ENCODE data around the gene WASF1. TPM values are rescaled to one million over a fixed set of nuclear protein-coding genes. Genes with fewer than 3 reads are reported as not detected.
"Not testable (repeated sequence)": the region's sequence is repeated elsewhere in the genome, so short reads cannot be mapped to it uniquely, and the experiment has no call there.

WASF1 gene
- total RNA-seq, 1 experiment from 2014 or later, result 14.2 TPM

DNA sequence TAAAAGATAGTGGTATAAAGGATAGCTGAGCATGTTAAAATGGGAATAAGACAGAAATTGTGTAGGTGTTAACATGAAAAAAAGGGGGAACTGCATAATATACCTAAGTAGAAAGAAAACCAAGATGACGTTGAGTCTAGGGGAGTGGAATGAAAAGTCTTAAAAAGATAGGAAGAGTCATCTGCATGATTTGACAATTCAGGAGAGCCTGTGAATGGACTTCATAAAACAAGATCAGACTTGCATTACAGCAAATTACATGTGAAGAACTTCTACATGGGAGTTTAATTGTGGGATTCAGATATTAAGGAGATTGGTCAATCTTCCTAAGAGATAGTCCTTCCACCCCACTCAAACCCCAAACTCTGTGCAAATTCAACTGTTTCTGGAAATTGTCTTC, 85.5 kb downstream of the WASF1 start:
- no peak for DNase-seq (ENCODE audit: low read depth)

DNA sequence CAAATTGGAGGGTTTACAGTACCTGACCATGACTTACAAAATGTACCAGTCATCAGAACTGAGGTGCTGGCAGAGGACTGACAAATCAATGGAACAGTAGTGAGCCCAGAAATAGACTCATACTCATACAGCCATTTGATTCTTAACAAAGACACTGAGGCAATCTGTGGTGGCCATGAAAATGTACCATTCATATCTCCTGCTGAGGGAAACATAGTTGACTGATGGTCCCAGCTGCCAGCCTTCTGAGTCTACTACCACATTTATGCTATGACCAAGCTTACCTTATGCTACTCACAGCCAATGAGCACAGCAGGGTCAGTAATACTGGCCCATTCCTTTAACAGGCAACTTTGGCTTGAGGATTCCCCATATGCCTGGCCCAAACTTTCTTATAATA, 88.6 kb downstream of the WASF1 start:
- DNase-seq (ENCODE audit: low read depth), result no peak

DNA sequence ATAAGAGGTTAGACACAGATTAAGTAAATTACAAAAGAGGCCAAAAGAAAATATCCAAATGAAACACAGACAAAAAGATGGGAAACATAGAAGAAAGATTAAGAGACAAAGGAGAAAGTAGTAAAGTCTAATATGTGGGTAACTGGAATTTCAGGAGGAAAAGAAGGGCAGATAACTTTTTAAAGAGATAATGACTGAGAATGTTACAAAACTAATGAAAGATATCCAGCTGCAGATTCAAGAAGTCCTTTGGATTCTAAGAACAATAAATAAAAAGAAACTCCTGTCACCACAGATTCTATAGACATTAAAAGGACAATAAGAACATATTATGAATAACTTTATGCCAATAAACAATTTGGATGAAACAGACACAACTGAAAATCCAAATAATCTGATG, 90.1 kb downstream of the WASF1 start:
- no peak for DNase-seq (ENCODE audit: low read depth)

DNA sequence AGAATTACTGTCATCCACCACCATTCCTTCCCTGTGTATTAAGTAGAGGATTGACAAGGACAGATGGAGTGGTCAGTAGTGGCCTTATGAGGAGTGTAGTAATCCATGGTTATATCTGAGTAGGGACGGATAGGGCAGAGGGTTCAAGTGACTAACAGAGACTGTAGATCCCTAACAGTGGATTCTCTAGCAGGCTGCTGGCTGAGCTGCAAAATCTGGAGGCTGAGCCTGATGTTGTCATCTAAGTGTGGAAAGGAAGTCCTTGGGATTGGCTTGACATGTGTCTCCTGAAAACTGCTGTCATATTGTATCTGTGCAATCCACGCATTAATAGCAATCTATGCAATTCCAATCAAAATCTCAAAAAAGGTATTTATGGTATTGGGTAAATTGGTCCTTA, 94.2 kb downstream of the WASF1 start:
- no peak for DNase-seq (ENCODE audit: low read depth)

DNA sequence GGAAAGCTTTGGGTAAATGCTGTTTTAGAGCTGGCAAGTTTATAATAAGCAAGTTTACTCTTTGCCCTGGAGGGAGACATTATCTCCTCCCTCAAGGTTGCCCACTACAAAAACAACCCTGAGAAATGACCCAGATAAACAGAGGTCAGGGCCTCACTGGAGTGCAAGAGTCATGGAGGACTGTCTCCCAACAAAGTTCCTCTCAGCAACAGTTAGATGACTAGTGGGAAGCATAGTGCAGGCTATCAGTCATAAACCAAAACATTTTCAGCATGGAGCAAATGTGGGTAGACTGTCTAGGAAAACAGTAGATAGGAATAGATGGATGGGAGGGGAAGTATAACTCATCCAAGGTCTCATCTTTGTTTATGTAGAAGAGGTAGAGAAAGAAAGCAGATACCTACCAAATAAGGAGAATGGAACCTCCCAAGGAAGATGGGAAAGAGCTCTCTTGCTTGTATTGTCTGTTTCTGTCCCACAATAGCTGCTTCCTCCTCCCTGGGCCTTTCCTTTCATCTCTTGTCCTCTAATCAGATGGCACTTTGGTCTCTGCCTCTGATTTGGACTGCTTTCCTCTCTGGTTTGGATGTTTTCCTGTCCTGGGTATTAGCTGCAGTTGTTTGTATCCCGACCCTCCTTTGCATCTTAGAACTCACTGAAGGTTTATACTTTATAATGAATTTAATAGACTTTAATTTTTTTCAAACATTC, 95.4 kb downstream of the WASF1 start:
- no peak for DNase-seq (ENCODE audit: low read depth)

DNA sequence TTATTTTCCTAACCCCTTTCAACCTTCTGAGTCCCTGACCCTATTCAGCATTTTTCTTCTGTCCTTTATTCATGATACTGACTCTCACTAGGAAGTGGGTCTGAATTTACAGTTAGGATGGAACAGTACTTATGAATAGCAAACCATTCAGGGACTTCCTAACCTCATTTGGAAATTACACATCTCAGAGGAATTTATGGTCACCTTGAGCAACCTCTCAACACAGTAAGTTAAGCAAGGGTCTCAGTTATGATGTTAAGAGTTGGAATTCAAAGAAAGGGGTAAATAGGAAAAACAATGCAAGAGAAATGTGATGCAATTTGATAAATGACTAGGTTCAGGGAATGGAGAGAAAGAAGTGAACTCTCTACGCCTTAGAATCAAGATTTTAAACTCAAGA, 104.1 kb downstream of the WASF1 start:
- peak; percentile 69 for DNase-seq (ENCODE audit: low read depth)

DNA sequence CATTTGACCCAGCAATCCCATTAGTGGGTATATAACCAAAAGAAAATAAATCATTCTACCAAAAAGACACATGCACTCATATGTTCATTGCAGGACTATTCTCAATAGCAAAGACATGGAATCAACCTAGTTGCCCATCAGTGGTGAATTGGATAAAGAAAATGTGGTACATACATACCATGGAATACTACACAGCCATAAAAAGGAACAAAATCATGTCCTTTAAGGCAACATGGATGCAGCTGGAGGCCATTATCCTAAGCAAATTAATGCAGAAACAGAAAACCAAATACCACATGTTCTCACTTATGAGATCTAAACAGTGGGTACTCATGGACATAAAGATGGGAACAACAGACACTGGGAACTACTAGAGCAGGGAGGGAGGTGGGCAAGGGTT, 106.0 kb downstream of the WASF1 start:
- not testable (repeated sequence) for DNase-seq (ENCODE audit: low read depth)

DNA sequence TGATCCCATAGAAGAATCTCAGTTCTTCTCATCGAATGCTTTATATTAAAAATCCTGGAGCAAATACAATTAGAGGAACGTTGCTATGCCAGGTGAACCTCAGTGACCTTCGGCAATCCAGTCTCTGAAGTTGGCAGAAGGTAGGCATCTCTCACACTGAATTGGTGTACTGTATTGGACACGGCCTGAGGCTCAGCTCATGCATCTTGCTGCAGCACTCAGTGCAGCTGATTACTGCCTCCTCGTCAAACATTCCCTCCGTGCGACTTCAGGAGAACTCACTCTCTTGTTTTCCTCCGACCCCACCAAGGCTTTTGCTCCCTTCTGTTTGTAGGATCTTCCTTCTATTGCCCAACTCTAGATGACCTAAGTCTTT, 110.9 kb downstream of the WASF1 start:
- DNase-seq (ENCODE audit: low read depth), result no peak

DNA sequence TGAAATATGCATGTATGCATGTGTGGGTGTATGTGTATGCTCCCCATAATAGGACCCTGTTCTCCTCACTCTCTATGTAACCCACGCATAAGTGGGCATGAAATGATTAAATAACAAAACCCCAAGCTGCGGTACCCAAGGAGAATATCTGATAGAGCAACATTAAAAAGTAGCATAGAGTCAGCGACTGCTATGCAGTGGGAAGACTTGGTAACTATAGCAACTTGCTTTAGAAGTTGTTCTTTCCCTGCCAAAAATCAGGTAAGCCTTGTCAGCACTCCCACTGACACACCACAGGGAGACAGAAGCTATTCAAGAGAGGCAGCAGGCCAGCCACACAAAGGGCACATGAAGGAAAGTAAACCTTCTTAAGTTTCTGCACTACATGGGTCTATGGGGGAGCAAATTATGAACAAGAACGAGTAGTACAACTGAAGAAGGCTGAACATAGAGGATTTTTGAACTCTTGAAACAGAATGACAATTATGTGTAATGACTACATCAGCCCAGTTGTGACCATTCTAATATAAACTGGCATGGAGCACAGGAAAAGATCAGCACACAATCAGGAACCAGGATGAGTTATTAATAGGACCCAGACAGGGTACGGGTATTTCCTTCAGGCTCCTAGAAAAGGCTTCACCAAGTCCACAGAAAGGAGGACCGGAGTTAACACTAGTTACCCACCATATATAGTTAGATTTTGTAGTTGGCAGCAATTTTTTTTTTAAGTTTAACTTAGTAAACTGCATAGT, 111.5 kb downstream of the WASF1 start:
- no peak for DNase-seq (ENCODE audit: low read depth)

DNA sequence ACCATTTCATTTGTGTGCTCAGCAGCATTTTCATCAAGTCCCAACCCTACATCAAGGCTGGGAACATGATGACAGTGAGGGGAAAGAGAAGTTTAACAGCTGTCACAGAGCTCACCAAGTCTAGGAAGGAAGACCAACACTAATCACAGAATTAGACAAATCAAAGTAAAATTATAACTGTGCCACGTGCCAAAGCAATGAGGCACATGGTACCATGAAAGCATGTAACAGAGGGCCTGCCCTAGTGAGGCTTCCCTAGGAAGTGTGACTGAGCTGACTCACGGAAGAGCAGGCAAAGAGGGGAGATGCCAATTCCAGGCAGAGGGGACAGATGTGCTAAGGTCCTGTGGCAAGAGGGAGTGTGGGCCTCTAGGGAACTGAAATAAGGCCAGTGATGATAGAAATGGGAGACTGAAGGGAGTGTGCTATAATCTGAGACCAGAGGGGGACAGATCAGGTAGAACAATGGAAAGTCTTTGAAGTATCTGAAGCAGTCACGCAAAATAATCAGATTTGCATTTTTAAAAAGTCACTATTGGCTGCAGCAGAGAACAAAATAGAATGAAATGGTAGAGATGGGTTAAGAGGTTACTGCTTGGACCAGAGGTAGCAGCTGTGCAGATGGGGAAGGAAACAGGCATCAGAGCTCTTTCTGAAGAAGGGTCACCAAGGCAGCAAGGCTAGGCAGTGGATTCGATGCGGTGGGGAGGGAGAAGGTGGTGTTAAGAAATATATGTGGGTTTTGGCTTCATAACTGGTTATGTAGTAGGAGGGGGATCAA, 114.5 kb downstream of the WASF1 start:
- no peak for DNase-seq (ENCODE audit: low read depth)

DNA sequence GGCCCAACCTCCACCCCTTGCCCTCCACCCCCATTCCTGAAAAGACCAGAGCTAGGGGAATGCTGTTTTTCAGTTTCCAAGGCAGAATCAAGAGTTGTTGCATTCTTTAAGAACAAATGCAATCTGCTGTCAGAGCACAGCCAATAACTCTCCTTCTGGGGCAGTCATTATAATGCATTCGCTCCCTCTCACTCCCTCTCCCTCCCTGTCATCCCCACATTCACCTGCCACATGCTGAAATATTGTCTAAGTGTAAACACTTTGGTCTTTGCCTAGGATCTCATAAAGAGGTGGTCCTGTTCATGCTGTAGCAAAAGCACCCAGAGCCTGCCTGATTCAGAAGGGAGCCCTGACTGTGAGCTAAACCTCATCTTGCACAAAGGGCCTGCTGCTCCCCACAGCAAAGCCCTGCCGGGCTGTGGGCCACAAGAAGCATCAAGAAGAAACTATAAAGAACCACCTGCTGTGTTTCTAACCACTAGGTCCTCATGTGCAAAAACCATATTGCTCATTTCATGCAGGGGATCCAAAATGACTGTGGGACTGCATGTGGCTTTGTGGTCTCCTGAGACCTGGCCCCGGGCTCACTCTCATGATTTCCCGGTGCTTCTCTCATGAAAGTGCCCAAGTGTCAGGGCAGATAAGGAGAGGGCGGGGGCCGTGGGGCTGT, 115.7 kb downstream of the WASF1 start:
- no peak for DNase-seq (ENCODE audit: low read depth)

DNA sequence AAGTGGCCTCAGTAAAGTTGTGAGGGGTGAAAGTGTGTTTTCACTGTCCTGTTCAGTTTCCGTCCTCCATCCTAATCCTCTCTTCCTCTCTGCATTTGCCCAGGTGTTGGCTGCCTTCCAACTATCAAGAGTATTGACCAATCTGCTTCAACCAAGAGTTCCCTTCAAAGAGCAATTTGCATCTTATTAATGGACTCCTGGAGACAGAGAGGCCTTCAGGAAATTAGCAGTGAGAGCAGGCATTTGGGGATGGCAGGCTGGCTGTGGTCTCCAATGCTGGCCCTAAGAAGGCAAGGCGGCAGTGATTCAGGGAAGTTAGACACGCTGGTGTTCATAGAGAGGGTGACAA, 124.1 kb downstream of the WASF1 start:
- no peak for DNase-seq (ENCODE audit: low read depth)

DNA sequence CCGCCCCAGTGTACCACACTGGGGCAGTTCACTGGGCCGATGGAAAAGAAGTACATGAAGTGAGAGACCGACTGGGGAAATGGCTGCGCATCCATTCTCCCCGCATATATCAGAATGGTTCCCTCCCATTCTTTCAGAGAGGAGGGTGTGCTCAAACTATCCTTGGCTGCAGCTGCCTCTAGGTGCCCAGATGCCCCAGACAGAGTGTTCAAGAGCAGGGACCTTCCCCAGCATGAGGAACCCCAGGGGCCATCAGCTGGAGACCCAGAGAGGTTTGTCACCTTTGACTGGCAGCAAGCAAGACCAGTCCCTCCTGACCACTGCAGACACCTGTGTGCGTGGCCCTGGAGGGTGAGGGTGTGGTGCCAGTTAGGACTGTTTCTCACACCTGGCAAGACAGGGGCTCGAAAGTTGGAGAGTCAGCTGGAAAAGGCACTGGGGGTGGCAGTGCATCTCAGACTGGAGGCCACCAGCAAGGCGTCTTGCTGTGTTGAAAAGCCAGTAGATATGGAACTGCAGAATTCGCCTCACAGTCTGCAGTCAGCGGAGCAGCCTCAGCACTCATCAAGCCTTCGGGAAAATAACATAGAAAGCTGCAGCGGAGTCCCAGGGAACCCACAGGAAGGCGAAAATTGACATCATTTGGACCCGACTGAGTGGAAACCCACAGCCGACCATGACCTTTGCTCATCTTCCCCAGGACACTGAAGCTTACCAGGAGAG, 124.6 kb downstream of the WASF1 start:
- DNase-seq (ENCODE audit: low read depth), result no peak

DNA sequence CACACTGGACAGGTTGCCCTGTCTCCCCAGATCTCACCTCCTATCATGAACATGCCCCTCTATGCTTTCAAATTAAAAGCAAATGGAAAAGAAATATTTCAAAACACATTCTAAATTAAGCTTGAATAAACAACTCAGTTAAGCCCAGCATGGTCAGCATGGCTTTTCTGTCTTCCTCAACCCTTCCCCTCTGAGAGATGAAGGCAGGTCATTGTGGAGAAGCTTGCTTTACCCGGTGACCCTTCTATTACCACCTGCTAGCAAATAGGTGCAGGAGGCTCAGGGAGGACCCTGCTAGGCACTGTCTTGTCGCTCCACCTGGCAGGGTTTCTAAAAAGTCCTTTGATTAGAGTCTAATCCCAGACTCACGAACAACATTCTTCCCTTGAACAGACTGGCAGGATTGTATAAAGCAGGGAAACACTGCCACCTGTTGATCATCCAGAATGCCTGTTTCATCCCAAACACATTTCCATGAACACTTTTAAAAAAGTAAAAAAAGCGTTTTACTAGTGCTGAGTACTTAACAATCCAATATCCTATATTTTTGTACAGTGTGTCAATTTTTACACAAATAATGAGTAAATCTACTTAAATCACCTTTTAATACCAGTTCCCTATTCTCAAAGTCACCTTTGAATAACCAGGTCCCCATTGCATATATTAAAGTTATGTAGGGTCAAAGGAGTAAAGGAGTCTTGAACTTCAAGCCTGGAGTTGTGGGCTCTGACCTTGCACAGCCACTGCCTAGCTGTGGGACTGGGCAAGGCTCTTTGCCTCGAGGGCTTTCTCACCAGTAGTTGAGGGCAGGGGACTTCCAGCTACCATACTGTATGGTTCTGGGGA, 125.9 kb downstream of the WASF1 start:
- no peak for DNase-seq (ENCODE audit: low read depth)

DNA sequence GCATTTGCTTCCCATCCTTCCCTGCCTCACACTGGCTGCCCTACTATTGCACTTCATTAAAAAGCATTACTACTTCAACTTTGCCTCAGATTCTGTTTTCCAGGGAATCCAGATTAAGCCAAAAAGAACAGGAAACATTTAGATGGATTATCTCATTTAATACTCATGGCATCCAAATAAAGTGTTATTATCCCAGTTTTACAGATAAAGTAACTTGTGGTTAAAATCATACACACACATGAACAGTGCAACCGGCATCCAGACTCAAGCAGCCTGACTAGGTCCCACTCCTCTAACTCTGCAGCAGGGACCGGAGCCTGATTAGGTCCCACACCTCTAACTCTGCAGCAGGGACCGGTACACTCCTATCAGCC, 129.0 kb downstream of the WASF1 start:
- DNase-seq (ENCODE audit: low read depth), result no peak

Other genes with a start within 250 kb of the WASF1 start
- gene GPR6, start 201.4 kb downstream of the WASF1 start, total RNA-seq (2014; rRNA removed; shearing (Covaris generic)), result not detected in 2 replicates
- gene CDC40, start 757 bp upstream of the WASF1 start, total RNA-seq (2014; rRNA removed; shearing (Covaris generic)), result 20.2 and 24.5 TPM in 2 replicates
- gene METTL24, start 178.7 kb upstream of the WASF1 start, total RNA-seq (2014; rRNA removed; shearing (Covaris generic)), result not detected in 2 replicates
- gene DDO, start 235.9 kb upstream of the WASF1 start, total RNA-seq (2014; rRNA removed; shearing (Covaris generic)), result 0.67 and 2.1 TPM in 2 replicates

All from HT1080 (cell line).